Measurements from ENCODE around the gene APLP1.

GRCh38 chr19:35859414-35859813 is 9.0 kb upstream of the APLP1 start:
- TF ChIP-seq CTCF (conservative IDR thresholded peaks at IDR 0.05; ENCODE audit: low read depth, low read length): no peak
- TF ChIP-seq EZH2 (IDR thresholded peaks at IDR 0.05; ENCODE audit: borderline replicate concordance, low read depth, low read length, poor library complexity, severe bottlenecking): no peak
